H1 (cell line): Measurements from ENCODE around the gene MOB3B. TPM values are rescaled to one million over a fixed set of nuclear protein-coding genes. Genes with fewer than 3 reads are reported as not detected.

Experiments
- CTCF ChIA-PET: fragments of 300-600 bp; sonication (Branson Sonifier 250); formaldehyde crosslinking; loops from one replicate; lab custom pipeline; 2021; ENCODE audit not compliant: partially characterized antibody; lab: Charles Lee
- POLR2A ChIA-PET: fragments of 300-600 bp; sonication (Branson Sonifier 250); formaldehyde crosslinking; loops from one replicate; lab custom pipeline; 2021; ENCODE audit warnings: inconsistent platforms; ENCODE audit not compliant: partially characterized antibody; lab: Charles Lee
- DNase-seq, 2 experiments: peaks; one replicate each; pipeline versions ENCODE4 v3.0.0 to v3.0.0-alpha.2; 2010 to 2022; ENCODE audit warnings: low spot score in 2 of 2, low read depth in 1 of 2, mixed read lengths in 1 of 2
- FAIRE-seq: peaks from 2 replicates; lab custom pipeline; 2011; peaks lifted over from hg19 to GRCh38; lab: Jason Lieb, UNC
- H2AFZ ChIP-seq: 2 replicates; pipeline ENCODE4 v1.8.1; 2012; ENCODE audit warnings: low read length, inconsistent platforms
- H2AK5ac ChIP-seq: 2 replicates; pipeline ENCODE4 v1.6.1; 2013; ENCODE audit warnings: low read depth, low read length
- H2BK120ac ChIP-seq: replicated peaks from 2 replicates; pipeline ENCODE3; 2013; ENCODE audit warnings: low read depth, low read length, inconsistent platforms
- H2BK12ac ChIP-seq: 2 replicates; pipeline ENCODE4 v1.6.1; 2013; ENCODE audit warnings: low read depth, low read length
- H2BK15ac ChIP-seq: 2 replicates; pipeline ENCODE4 v1.6.1; 2013; ENCODE audit warnings: low read length
- H2BK20ac ChIP-seq: 2 replicates; pipeline ENCODE4 v1.6.1; 2013; ENCODE audit warnings: low read length
- H2BK5ac ChIP-seq: 2 replicates; pipeline ENCODE4 v1.6.1; 2013; ENCODE audit warnings: low read depth, low read length
- H3K14ac ChIP-seq: 2 replicates; pipeline ENCODE4 v1.6.1; 2013; ENCODE audit warnings: inconsistent platforms; ENCODE audit not compliant: insufficient read length
- H3K18ac ChIP-seq: 2 replicates; pipeline ENCODE4 v1.6.1; 2013; ENCODE audit warnings: low read length; ENCODE audit errors: extremely low read depth
- H3K23ac ChIP-seq: 2 replicates; pipeline ENCODE4 v1.6.1; 2013; ENCODE audit warnings: inconsistent platforms; ENCODE audit not compliant: insufficient read length
- H3K23me2 ChIP-seq: 2 replicates; pipeline ENCODE4 v1.6.1; 2013; ENCODE audit warnings: low read depth, low read length
- H3K27ac ChIP-seq: 2 replicates; pipeline ENCODE4 v1.6.1; 2011; ENCODE audit warnings: low read depth, low read length, inconsistent platforms
- H3K27me3 ChIP-seq, 4 experiments: replicated peaks in 1 of 4; 1 replicate in 1 of 4; 2 replicates in 3 of 4; pipeline versions ENCODE4 v1.6.1 to v1.8.1; 2011 to 2013; ENCODE audit warnings: low read length in 3 of 4, mild to moderate bottlenecking in 3 of 4, inconsistent platforms in 2 of 4, mixed read lengths in 2 of 4, moderate library complexity in 1 of 4; ENCODE audit not compliant: control insufficient read depth in 3 of 4, insufficient read depth in 3 of 4; ENCODE audit errors: extremely low read depth in 1 of 4
- H3K36me3 ChIP-seq, 4 experiments: 2 replicates each; pipeline versions ENCODE4 v1.6.1 to v1.8.1; 2011 to 2013; ENCODE audit warnings: mild to moderate bottlenecking in 4 of 4, low read length in 3 of 4, moderate library complexity in 2 of 4, control low read depth in 1 of 4, inconsistent platforms in 1 of 4; ENCODE audit not compliant: insufficient read depth in 4 of 4, control insufficient read depth in 2 of 4
- H3K4ac ChIP-seq: replicated peaks from 2 replicates; pipeline ENCODE3; 2013; ENCODE audit warnings: low read length, low read depth, mixed read lengths, inconsistent platforms; ENCODE audit not compliant: insufficient read length
- H3K4me1 ChIP-seq, 4 experiments: replicated peaks in 1 of 4; 1 replicate in 1 of 4; 2 replicates in 3 of 4; pipeline versions ENCODE4 v1.6.1 to v1.8.1; 2011 to 2013; ENCODE audit warnings: low read length in 3 of 4, inconsistent platforms in 2 of 4, mixed read lengths in 1 of 4; ENCODE audit not compliant: insufficient read depth in 4 of 4, control insufficient read depth in 3 of 4
- H3K4me2 ChIP-seq, 2 experiments: 2 replicates each; pipeline versions ENCODE4 v1.6.1 to v1.8.1; 2011 to 2013; ENCODE audit warnings: low read depth in 2 of 2, low read length in 2 of 2, control low read depth in 1 of 2, inconsistent platforms in 1 of 2, mild to moderate bottlenecking in 1 of 2; ENCODE audit not compliant: insufficient read depth in 1 of 2
- H3K4me3 ChIP-seq, 4 experiments: fragments of 200-600, 300-600 bp in 1 of 4; sonication (generic), shearing (Covaris generic), sonication (Bioruptor Twin) in 1 of 4; 2 replicates each; pipeline versions ENCODE4 v1.5.1 to v1.8.1; 2011 to 2016; ENCODE audit warnings: low read length in 4 of 4, low read depth in 3 of 4, control low read depth in 2 of 4, inconsistent platforms in 2 of 4, mild to moderate bottlenecking in 2 of 4, mixed read lengths in 1 of 4, moderate library complexity in 1 of 4; ENCODE audit not compliant: insufficient read depth in 2 of 4; ENCODE audit errors: extremely low read depth in 1 of 4
- H3K56ac ChIP-seq: replicated peaks from 2 replicates; pipeline ENCODE3; 2013; ENCODE audit warnings: low read depth, mild to moderate bottlenecking, mixed read lengths, low read length, inconsistent platforms; ENCODE audit not compliant: insufficient read length
- H3K79me1 ChIP-seq: 2 replicates; pipeline ENCODE4 v1.6.1; 2013; ENCODE audit warnings: low read depth, low read length, control low read depth
- H3K79me2 ChIP-seq, 2 experiments: 2 replicates each; pipeline versions ENCODE4 v1.6.1 to v1.8.1; 2012 to 2013; ENCODE audit warnings: low read length in 2 of 2, mild to moderate bottlenecking in 2 of 2, inconsistent platforms in 1 of 2; ENCODE audit not compliant: insufficient read depth in 2 of 2, control insufficient read depth in 1 of 2
- H3K9ac ChIP-seq, 4 experiments: replicated peaks in 1 of 4; 1 replicate in 1 of 4; 2 replicates in 3 of 4; pipeline versions ENCODE4 v1.6.1 to v1.8.1; 2011 to 2013; ENCODE audit warnings: low read depth in 3 of 4, low read length in 3 of 4, control low read depth in 2 of 4, mild to moderate bottlenecking in 2 of 4, moderate library complexity in 2 of 4, inconsistent platforms in 1 of 4; ENCODE audit errors: extremely low read depth in 1 of 4
- H3K9me3 ChIP-seq, 2 experiments: 2 replicates each; pipeline versions ENCODE4 v1.6.1 to v1.8.1; 2012 to 2013; ENCODE audit warnings: mild to moderate bottlenecking in 2 of 2, moderate library complexity in 2 of 2, control low read depth in 1 of 2, inconsistent platforms in 1 of 2, low read depth in 1 of 2, low read length in 1 of 2, mixed read lengths in 1 of 2; ENCODE audit not compliant: insufficient read depth in 2 of 2
- H4K20me1 ChIP-seq, 2 experiments: replicated peaks in 1 of 2; 2 replicates each; pipeline versions ENCODE3 to v1.8.1; 2011 to 2013; ENCODE audit warnings: inconsistent platforms in 2 of 2, low read length in 2 of 2, mild to moderate bottlenecking in 1 of 2; ENCODE audit not compliant: insufficient read depth in 2 of 2, control insufficient read depth in 1 of 2
- H4K5ac ChIP-seq: 2 replicates; pipeline ENCODE4 v1.6.1; 2013; ENCODE audit warnings: low read length, low read depth, mixed read lengths, inconsistent platforms; ENCODE audit not compliant: insufficient read length
- H4K8ac ChIP-seq: 2 replicates; pipeline ENCODE4 v1.8.0; 2013; ENCODE audit warnings: mild to moderate bottlenecking, moderate library complexity, low read length, inconsistent platforms; ENCODE audit not compliant: insufficient read depth; ENCODE audit errors: extremely low read depth
- H4K91ac ChIP-seq: replicated peaks from 2 replicates; pipeline ENCODE3; 2013; ENCODE audit warnings: low read length, mixed read lengths, inconsistent platforms; ENCODE audit not compliant: insufficient read length
- E2F6 ChIP-seq: IDR thresholded peaks from 2 replicates; pipeline ENCODE4 v1.6.1; 2012; ENCODE audit warnings: inconsistent platforms
- EZH2 ChIP-seq: fragments of 200-600 bp; sonication (generic); IDR thresholded peaks from 2 replicates; pipeline ENCODE4 v1.7.1; 2012; ENCODE audit warnings: low read depth, mild to moderate bottlenecking, moderate library complexity, low read length, inconsistent platforms; ENCODE audit not compliant: severe bottlenecking
- KDM5A ChIP-seq: fragments of 200-600 bp; IDR thresholded peaks from 2 replicates; pipeline ENCODE4 v1.7.1; 2012; ENCODE audit warnings: mild to moderate bottlenecking, low read length, inconsistent platforms, mixed read lengths
- WGBS, 2 experiments: shearing (Covaris generic) in 1 of 2; methylation state at CpG; one replicate each; pipeline versions ENCODE4 v1.1.6 to v1.1.7; 2013 to 2015; ENCODE audit warnings: low lambda C conversion rate in 2 of 2, mixed read lengths in 2 of 2, inconsistent platforms in 1 of 2, low coverage in 1 of 2, missing lambda C conversion rate in 1 of 2; ENCODE audit not compliant: insufficient replicate concordance in 2 of 2, insufficient coverage in 1 of 2, insufficient read length in 1 of 2; ENCODE audit errors: extremely low coverage in 1 of 2, missing lambda C conversion rate in 1 of 2; 5-methylcytosine and 5-hydroxymethylcytosine counted together
- polyA plus RNA-seq, 7 experiments: library from polyadenylated mRNA; depleted of rRNA in 3 of 7; stranded (reverse) in 5 of 7; unstranded in 2 of 7; fragments of >200 nt in 5 of 7; fragments of 200-250 nt in 2 of 7; gene quantifications; 1 replicate in 5 of 7; 2 replicates in 1 of 7; 4 replicates in 1 of 7; pipeline versions ENCODE4 v1.2.1 to v1.2.3, GENCODE V29; 2011 to 2013; ENCODE audit warnings: missing spikeins in 2 of 7, mixed read lengths in 2 of 7
- total RNA-seq: library from RNA; stranded (reverse); fragmentation: NEBNext Ultra II Directional; extraction: Animal tissue kit (Norgen Biotek cat#: 25700); gene quantifications from 2 replicates; pipeline ENCODE4 v1.2.1, GENCODE V29; 2021

The MOB3B gene
- total and polyA plus RNA-seq, 2 of the 8 experiments (the other 6 are each of a cell fraction or from before 2014, with no cell fraction given): 12.7 to 16.1 TPM

GRCh38 chr9:27338527-27338903 is 191.1 kb downstream of the MOB3B start:
- no peaks in the 10 kb centered on the region for H3K79me1 ChIP-seq
- no peak overlapping the region for H3K27ac ChIP-seq
- no peak overlapping the region for H3K4me3 ChIP-seq
- WGBS, 2 experiments: 82% methylated on average over 9 of the region's 9 CpGs; no CpG with 5 or more reads in 1 of the 2 experiments
- H4K91ac ChIP-seq: no peak overlapping the region
- H2BK120ac ChIP-seq: no peak overlapping the region
- no peak overlapping the region for H2AFZ ChIP-seq
- no peak overlapping the region for H2AK5ac ChIP-seq
- H3K4me1 ChIP-seq: peaks cover 2 to 16% (median 14%) of the 10 kb centered on the region in 4 experiments; a peak in 6 of 7 replicates
- no peaks in the 10 kb centered on the region for H3K79me2 ChIP-seq
- H2BK15ac ChIP-seq: no peak overlapping the region
- no peak overlapping the region for H4K5ac ChIP-seq
- H3K23ac ChIP-seq: no peak overlapping the region
- H3K18ac ChIP-seq: no peak overlapping the region
- H3K14ac ChIP-seq: no peak overlapping the region
- H3K9ac ChIP-seq: no peak overlapping the region
- TF ChIP-seq EZH2 (no peak), E2F6 (peak; percentile 54; the same call in 1 of the 2 replicates), KDM5A (no peak)
- H3K4ac ChIP-seq: no peak overlapping the region
- DNase-seq (no peak), FAIRE-seq (no peak)
- H2BK20ac ChIP-seq: no peak overlapping the region
- POLR2A ChIA-PET: interaction anchor here (0.7 to 0.9 kb wide), 2 partner anchors 199 to 1605 kb away, joined by 3 to 5 read pairs; no protein-coding TSS in a partner anchor
- CTCF ChIA-PET: interaction anchor here (0.6 to 4.8 kb wide), 11 partner anchors 9 to 209 kb away, joined by 3 to 13 read pairs (median 3); partner anchors contain the start of gene MOB3B
- 0 out of 2 replicates have a peak overlapping the region, but pooled peaks have one; percentile 41 for H2BK12ac ChIP-seq
- H3K23me2 ChIP-seq: no peaks in the 10 kb centered on the region
- no peak overlapping the region for H2BK5ac ChIP-seq
- no peaks in the 10 kb centered on the region for H3K27me3 ChIP-seq
- H3K36me3 ChIP-seq: 0 out of 8 replicates have a peak, but pooled peaks cover 0 to 3% (median 0%) of the 10 kb centered on the region in 4 experiments
- no peak overlapping the region for H3K4me2 ChIP-seq
- peaks cover 0 to 8% of the 10 kb centered on the region in 2 experiments; a peak in 1 of 4 replicates for H3K9me3 ChIP-seq
- H4K20me1 ChIP-seq: no peaks in the 10 kb centered on the region
- H3K56ac ChIP-seq: no peak overlapping the region
- H4K8ac ChIP-seq: no peak overlapping the region
